A549 (cell line): Measurements from ENCODE around the gene MYRF.

ENCODE experiments used
- CBX2 ChIP-seq: fragments of 200-600 bp; sonication (generic); IDR thresholded peaks from 2 replicates; pipeline ENCODE4 v1.6.1; 2016; ENCODE audit warnings: low read depth, mild to moderate bottlenecking, borderline replicate concordance
- CHD2 ChIP-seq: fragments of 150-350 bp; IDR thresholded peaks from 2 replicates; pipeline ENCODE4 v1.6.1; 2014; ENCODE audit warnings: low read length; ENCODE audit not compliant: partially characterized antibody
- CTCF ChIP-seq: fragments of >200 bp; sonication (Bioruptor Twin); formaldehyde crosslinking; IDR thresholded peaks from 3 replicates; pipeline ENCODE4 v1.5.1; 2016
- EP300 ChIP-seq, 2 experiments: fragments of >200 bp; sonication (Bioruptor Twin); formaldehyde crosslinking; IDR thresholded peaks; 2 replicates in 1 of 2; 3 replicates in 1 of 2; pipeline ENCODE4 v1.6.1; 2016 to 2017
- HES2 ChIP-seq: fragments of >200 bp; sonication (Bioruptor Twin); formaldehyde crosslinking; IDR thresholded peaks from 2 replicates; pipeline ENCODE4 v1.6.1; 2016
- JUN ChIP-seq, 2 experiments: fragments of >200 bp; sonication (Bioruptor Twin); formaldehyde crosslinking; IDR thresholded peaks; 2 replicates in 1 of 2; 3 replicates in 1 of 2; pipeline ENCODE4 v1.6.1; 2016 to 2017
- MYC ChIP-seq: IDR thresholded peaks from 2 replicates; pipeline ENCODE4 v1.6.1; 2012; ENCODE audit warnings: mild to moderate bottlenecking, inconsistent platforms, low read length, improper control_type of control experiment, borderline replicate concordance
- POLR2A ChIP-seq: IDR thresholded peaks from 2 replicates; pipeline ENCODE4 v1.6.1; 2012; ENCODE audit warnings: mild to moderate bottlenecking, low read length
- RAD21 ChIP-seq, 2 experiments: fragments of >200 bp in 1 of 2; sonication (Bioruptor Twin) in 1 of 2; formaldehyde crosslinking in 1 of 2; IDR thresholded peaks in 1 of 2; conservative IDR thresholded peaks in 1 of 2; 2 replicates in 1 of 2; 3 replicates in 1 of 2; pipeline ENCODE4 v1.6.1; 2012 to 2018; ENCODE audit warnings: inconsistent platforms in 1 of 2

- TF ChIP-seq MYC, result no peak
- no peak for TF ChIP-seq CTCF
- no peak for TF ChIP-seq POLR2A
- no peak for TF ChIP-seq RAD21 (conservative IDR thresholded peaks at IDR 0.05 in 1 of 2, IDR thresholded peaks at IDR 0.05 in 1 of 2)
- TF ChIP-seq EP300 (IDR thresholded peaks at IDR 0.05), result no peak
- no peak for TF ChIP-seq JUN (IDR thresholded peaks at IDR 0.05)
- no peak for TF ChIP-seq HES2
- no peak for TF ChIP-seq CBX2
- TF ChIP-seq CHD2, result no peak
These were observed 42.9 kb upstream of the MYRF start for GRCh38 chr11:61709572-61709971.
